Neural cell (in vitro differentiated cells): ENCODE data around the gene MDFIC. TPM values are rescaled to one million over a fixed set of nuclear protein-coding genes. Genes with fewer than 3 reads are reported as not detected.

Source experiments
- H2AFZ ChIP-seq: fragments of 200-600, 300-800 bp; sonication (generic), shearing (Covaris generic); 2 replicates; pipeline ENCODE4 v1.6.0; 2014; ENCODE audit warnings: low read depth, mild to moderate bottlenecking, antibody characterized with exemption, low read length, moderate library complexity
- H3F3A ChIP-seq: fragments of 200-600 bp; shearing (Covaris generic); 2 replicates; pipeline ENCODE4 v1.6.1; 2016; ENCODE audit warnings: mild to moderate bottlenecking, moderate library complexity, mixed read lengths, antibody characterized with exemption, low read length; ENCODE audit not compliant: insufficient read depth, poor library complexity, severe bottlenecking
- H3K27ac ChIP-seq: fragments of 200-600, 300-800 bp; sonication (generic), shearing (Covaris generic); 2 replicates; pipeline ENCODE4 v1.5.1; 2014; ENCODE audit warnings: mild to moderate bottlenecking, low read length, moderate library complexity
- H3K27me3 ChIP-seq: fragments of 300-800, 200-600 bp; sonication (generic), shearing (Covaris generic); 2 replicates; pipeline ENCODE4 v1.6.0; 2014; ENCODE audit warnings: mild to moderate bottlenecking, low read depth, low read length, moderate library complexity; ENCODE audit not compliant: insufficient read depth
- H3K36me3 ChIP-seq: fragments of 300-800, 200-600 bp; sonication (generic), shearing (Covaris generic); 2 replicates; pipeline ENCODE4 v1.5.1; 2014; ENCODE audit warnings: mild to moderate bottlenecking, antibody characterized with exemption, low read length, moderate library complexity; ENCODE audit not compliant: insufficient read depth
- H3K4me2 ChIP-seq: fragments of 300-800, 200-600 bp; sonication (generic), shearing (Covaris generic); 2 replicates; pipeline ENCODE4 v1.6.0; 2014; ENCODE audit warnings: mild to moderate bottlenecking, low read length
- H3K4me3 ChIP-seq: fragments of 300-800, 200-600 bp; sonication (generic), shearing (Covaris generic); 2 replicates; pipeline ENCODE4 v1.5.1; 2014; ENCODE audit warnings: mild to moderate bottlenecking, low read length, moderate library complexity
- H3K79me2 ChIP-seq: fragments of 200-600 bp; shearing (Covaris generic); replicated peaks from 2 replicates; pipeline ENCODE4 v1.6.0; 2014; ENCODE audit warnings: mild to moderate bottlenecking, low read length, moderate library complexity; ENCODE audit not compliant: insufficient read depth
- H3K9ac ChIP-seq: fragments of 300-800, 200-600 bp; sonication (generic), shearing (Covaris generic); 2 replicates; pipeline ENCODE4 v1.6.1; 2016; ENCODE audit warnings: mild to moderate bottlenecking, low read length, mixed read lengths
- H3K9me2 ChIP-seq: fragments of 200-600 bp; shearing (Covaris generic); 2 replicates; pipeline ENCODE4 v1.6.1; 2016; ENCODE audit warnings: mild to moderate bottlenecking, low read length, mixed read lengths; ENCODE audit not compliant: insufficient read depth
- H3K9me3 ChIP-seq: fragments of 200-600, 300-800 bp; sonication (generic), shearing (Covaris generic); 2 replicates; pipeline ENCODE4 v1.6.1; 2016; ENCODE audit warnings: mild to moderate bottlenecking, mixed run types, low read length, moderate library complexity, mixed read lengths
- H4K20me1 ChIP-seq: fragments of 200-600 bp; shearing (Covaris generic); 2 replicates; pipeline ENCODE4 v1.6.1; 2016; ENCODE audit warnings: mild to moderate bottlenecking, mixed run types; ENCODE audit not compliant: insufficient read depth
- CTCF ChIP-seq: fragments of 450-650 bp; IDR thresholded peaks from 2 replicates; pipeline ENCODE4 v1.5.1; 2014; ENCODE audit warnings: antibody characterized with exemption, mild to moderate bottlenecking, moderate library complexity; ENCODE audit not compliant: poor library complexity, severe bottlenecking
- EP300 ChIP-seq: fragments of 450-650 bp; conservative IDR thresholded peaks from 2 replicates; pipeline ENCODE4 v1.6.1; 2014; ENCODE audit warnings: antibody characterized with exemption, mild to moderate bottlenecking, moderate library complexity; ENCODE audit not compliant: poor library complexity, severe bottlenecking
- EZH2 ChIP-seq: fragments of 200-600, 300-800 bp; shearing (Covaris generic), sonication (generic); IDR thresholded peaks from 2 replicates; pipeline ENCODE4 v1.6.1; 2014; ENCODE audit warnings: antibody characterized with exemption, low read length, borderline replicate concordance, mild to moderate bottlenecking; ENCODE audit not compliant: insufficient read depth, poor library complexity, severe bottlenecking
- MXI1 ChIP-seq: fragments of 450-650 bp; conservative IDR thresholded peaks from 2 replicates; pipeline ENCODE4 v1.6.1; 2014; ENCODE audit warnings: antibody characterized with exemption, mild to moderate bottlenecking; ENCODE audit not compliant: poor library complexity, severe bottlenecking
- POLR2AphosphoS5 ChIP-seq: IDR thresholded peaks from 2 replicates; pipeline ENCODE4 v1.6.1; 2012
- RAD21 ChIP-seq: fragments of 450-650 bp; conservative IDR thresholded peaks from 2 replicates; pipeline ENCODE4 v1.6.1; 2014; ENCODE audit warnings: antibody characterized with exemption, mild to moderate bottlenecking, moderate library complexity
- REST ChIP-seq: IDR thresholded peaks from 2 replicates; pipeline ENCODE4 v1.6.1; 2012; ENCODE audit warnings: borderline replicate concordance
- SMC3 ChIP-seq: fragments of 450-650 bp; conservative IDR thresholded peaks from 2 replicates; pipeline ENCODE4 v1.6.1; 2014; ENCODE audit warnings: antibody characterized with exemption, mild to moderate bottlenecking, moderate library complexity; ENCODE audit not compliant: poor library complexity
- TAF1 ChIP-seq: IDR thresholded peaks from 2 replicates; pipeline ENCODE4 v1.6.1; 2012; ENCODE audit warnings: low read depth
- polyA plus RNA-seq: library from polyadenylated mRNA; depleted of rRNA; stranded (reverse); fragments of >200 nt; gene quantifications from 2 replicates; pipeline ENCODE4 v1.2.3, GENCODE V29; 2014

The MDFIC gene
- polyA plus RNA-seq, 1 donor from 2014 or later, result 0.85 TPM

GRCh38 chr7:114889646-114890285, 32.1 kb upstream of the MDFIC start:
- TF ChIP-seq CTCF, result no peak
- TF ChIP-seq REST, result no peak
- no peak for TF ChIP-seq EZH2
- TF ChIP-seq POLR2AphosphoS5, result no peak
- TF ChIP-seq SMC3, result no peak
- no peak for TF ChIP-seq MXI1
- no peak for TF ChIP-seq EP300
- TF ChIP-seq TAF1, result no peak
- TF ChIP-seq RAD21, result no peak
- H2AFZ ChIP-seq, result no peak overlapping the region
- no peaks in the 10 kb centered on the region for H3F3A ChIP-seq
- H3K9me3 ChIP-seq, result no peaks in the 10 kb centered on the region
- no peaks in the 10 kb centered on the region for H3K9me2 ChIP-seq
- H3K27ac ChIP-seq, result no peak overlapping the region
- no peaks in the 10 kb centered on the region for H4K20me1 ChIP-seq
- no peak overlapping the region for H3K9ac ChIP-seq
- no peaks in the 10 kb centered on the region for H3K36me3 ChIP-seq
- H3K4me3 ChIP-seq, result no peak overlapping the region
- no peak overlapping the region for H3K4me2 ChIP-seq
- H3K79me2 ChIP-seq, result no peaks in the 10 kb centered on the region
- H3K27me3 ChIP-seq, result no peaks in the 10 kb centered on the region

- H2AFZ ChIP-seq, result no peak overlapping the region
- H4K20me1 ChIP-seq, result no peaks in the 10 kb centered on the region
- no peaks in the 10 kb centered on the region for H3F3A ChIP-seq
- H3K9ac ChIP-seq, result no peak overlapping the region
- H3K4me3 ChIP-seq, result no peak overlapping the region
- H3K4me2 ChIP-seq, result no peak overlapping the region
- no peaks in the 10 kb centered on the region for H3K9me3 ChIP-seq
- H3K27ac ChIP-seq, result no peak overlapping the region
- no peaks in the 10 kb centered on the region for H3K79me2 ChIP-seq
- no peak for TF ChIP-seq EZH2
- no peak for TF ChIP-seq MXI1
- no peak for TF ChIP-seq CTCF
- TF ChIP-seq SMC3, result no peak
- TF ChIP-seq RAD21, result no peak
- no peak for TF ChIP-seq REST
- TF ChIP-seq EP300, result no peak
- no peak for TF ChIP-seq TAF1
- no peak for TF ChIP-seq POLR2AphosphoS5
- no peaks in the 10 kb centered on the region for H3K27me3 ChIP-seq
- H3K36me3 ChIP-seq, result no peaks in the 10 kb centered on the region
- H3K9me2 ChIP-seq, result no peaks in the 10 kb centered on the region
Observed at GRCh38 chr7:114890561-114890960, 31.3 kb upstream of the MDFIC start.
